DMS 273 (cell line): Measurements from ENCODE around the gene INCENP.
"Not testable (repeated sequence)": the region's sequence is repeated elsewhere in the genome, so short reads cannot be mapped to it uniquely, and the experiment has no call there.

ENCODE experiments used
- DNase-seq: peaks from one replicate; lab custom pipeline; 2025; ENCODE audit not compliant: unreplicated experiment; lab: John Stamatoyannopoulos, UW

INCENP gene

GRCh38 chr11:62166371-62166770, 42.6 kb downstream of the INCENP start:
- DNase-seq = no peak

GRCh38 chr11:62169448-62169847, 45.6 kb downstream of the INCENP start:
- no peak for DNase-seq

GRCh38 chr11:62169935-62170334, 46.1 kb downstream of the INCENP start:
- no peak for DNase-seq

GRCh38 chr11:62171261-62171723, 47.5 kb downstream of the INCENP start:
- DNase-seq = peak; percentile 88

- DNase-seq = no peak
Measured at GRCh38 chr11:62172294-62172693, 48.5 kb downstream of the INCENP start.

GRCh38 chr11:62176766-62177165, 53.0 kb downstream of the INCENP start:
- DNase-seq = no peak

- DNase-seq = no peak
Measured at GRCh38 chr11:62179995-62180394, 56.2 kb downstream of the INCENP start.

- no peak for DNase-seq
Measured at GRCh38 chr11:62181097-62181496, 57.3 kb downstream of the INCENP start.

GRCh38 chr11:62182147-62182891, 58.5 kb downstream of the INCENP start:
- DNase-seq = no peak

GRCh38 chr11:62186195-62186594, 62.4 kb downstream of the INCENP start:
- DNase-seq = no peak

GRCh38 chr11:62190011-62190410, 66.2 kb downstream of the INCENP start, which contains the start of gene SCGB1D1:
Gene SCGB1D1, plus strand, starts transcription at chr11:62190216. Its CDS starts 69 bp downstream, at chr11:62190285.
- DNase-seq = no peak

GRCh38 chr11:62193952-62194351, 70.1 kb downstream of the INCENP start:
- no peak for DNase-seq

GRCh38 chr11:62195010-62195409, 71.2 kb downstream of the INCENP start:
- DNase-seq = not testable (repeated sequence)

GRCh38 chr11:62195945-62196344, 72.1 kb downstream of the INCENP start:
- no peak for DNase-seq

- not testable (repeated sequence) for DNase-seq
Measured at GRCh38 chr11:62197400-62197799, 73.6 kb downstream of the INCENP start.

GRCh38 chr11:62201376-62201775, 77.6 kb downstream of the INCENP start:
- DNase-seq = no peak
